Left ventricle myocardium inferior (tissue), 1 donor: Measurements from ENCODE around the gene THRSP. TPM values are rescaled to one million over a fixed set of nuclear protein-coding genes. Genes with fewer than 3 reads are reported as not detected.
A peak's percentile ranks its signal among the peaks of the same experiment; 100 is the strongest.

Experiments used
- DNase-seq: peaks from one replicate; pipeline ENCODE4 v3.0.0-alpha.2; 2020
- H3K27ac ChIP-seq: fragments of 200-600 bp; replicated peaks from 2 replicates; pipeline ENCODE4 v1.8.0; 2021
- H3K27me3 ChIP-seq: fragments of 200-600 bp; 2 replicates; pipeline ENCODE4 v1.8.0; 2021; ENCODE audit warnings: low read depth
- H3K36me3 ChIP-seq: fragments of 200-600 bp; 2 replicates; pipeline ENCODE4 v1.8.0; 2021
- H3K4me1 ChIP-seq: fragments of 200-600 bp; 2 replicates; pipeline ENCODE4 v1.8.0; 2021
- H3K4me3 ChIP-seq: fragments of 200-600 bp; 2 replicates; pipeline ENCODE4 v1.8.0; 2021; ENCODE audit warnings: mild to moderate bottlenecking, moderate library complexity
- H3K9me3 ChIP-seq: fragments of 200-600 bp; replicated peaks from 2 replicates; pipeline ENCODE4 v1.8.0; 2021
- intact Hi-C: fragments of 100-400 bp; cut with micrococcal nuclease; formaldehyde crosslinking; loops from one replicate; pipeline ENCODE4 v1.11.0; 2022
- total RNA-seq: library from RNA; stranded (reverse); fragmentation: NEBNext Ultra II Directional; extraction: Animal tissue kit (Norgen Biotek cat#: 25700); gene quantifications from one replicate; pipeline ENCODE4 v1.2.1, GENCODE V29; 2021
- TF ChIP-seq, protein P1 (sequence below): fragments of 200-600 bp; IDR thresholded peaks from 2 replicates; pipeline ENCODE4 v1.8.0; 2021; ENCODE audit warnings: antibody characterized with exemption, mild to moderate bottlenecking, borderline replicate concordance
- donor health status: DM: no; HTN: yes; CAD: no; lungs with severe emphysema.

THRSP gene
- total RNA-seq, 1 donor from 2014 or later, result 0.25 TPM

- peaks cover 61% of the 10 kb centered on the region for H3K4me1 ChIP-seq
- TF ChIP-seq, protein P1, sequence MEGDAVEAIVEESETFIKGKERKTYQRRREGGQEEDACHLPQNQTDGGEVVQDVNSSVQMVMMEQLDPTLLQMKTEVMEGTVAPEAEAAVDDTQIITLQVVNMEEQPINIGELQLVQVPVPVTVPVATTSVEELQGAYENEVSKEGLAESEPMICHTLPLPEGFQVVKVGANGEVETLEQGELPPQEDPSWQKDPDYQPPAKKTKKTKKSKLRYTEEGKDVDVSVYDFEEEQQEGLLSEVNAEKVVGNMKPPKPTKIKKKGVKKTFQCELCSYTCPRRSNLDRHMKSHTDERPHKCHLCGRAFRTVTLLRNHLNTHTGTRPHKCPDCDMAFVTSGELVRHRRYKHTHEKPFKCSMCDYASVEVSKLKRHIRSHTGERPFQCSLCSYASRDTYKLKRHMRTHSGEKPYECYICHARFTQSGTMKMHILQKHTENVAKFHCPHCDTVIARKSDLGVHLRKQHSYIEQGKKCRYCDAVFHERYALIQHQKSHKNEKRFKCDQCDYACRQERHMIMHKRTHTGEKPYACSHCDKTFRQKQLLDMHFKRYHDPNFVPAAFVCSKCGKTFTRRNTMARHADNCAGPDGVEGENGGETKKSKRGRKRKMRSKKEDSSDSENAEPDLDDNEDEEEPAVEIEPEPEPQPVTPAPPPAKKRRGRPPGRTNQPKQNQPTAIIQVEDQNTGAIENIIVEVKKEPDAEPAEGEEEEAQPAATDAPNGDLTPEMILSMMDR, result no peak
- H3K36me3 ChIP-seq, result no peaks in the 10 kb centered on the region
- H3K27ac ChIP-seq, result peak overlapping the region; percentile 93
- no peaks in the 10 kb centered on the region for H3K27me3 ChIP-seq
- DNase-seq, result no peak
- intact Hi-C loops, result no loop called here
- H3K9me3 ChIP-seq, result no peaks in the 10 kb centered on the region
- peak overlapping the region; percentile 100 for H3K4me3 ChIP-seq
Measured at GRCh38 chr11:78078218-78079167, 14.8 kb downstream of the THRSP start.

GRCh38 chr11:78079232-78080083, 15.8 kb downstream of the THRSP start, which contains the start of gene NDUFC2:
Gene NDUFC2, minus strand, starts transcription at chr11:78079862. Its CDS starts 118 bp downstream, at chr11:78079744.
- Histone ChIP-seq H3K27ac (peak within 1 kb of the TSS; percentile 93), H3K36me3 (no peaks in the 10 kb centered on the region)
- intact Hi-C loops, result no loop called here

DNA sequence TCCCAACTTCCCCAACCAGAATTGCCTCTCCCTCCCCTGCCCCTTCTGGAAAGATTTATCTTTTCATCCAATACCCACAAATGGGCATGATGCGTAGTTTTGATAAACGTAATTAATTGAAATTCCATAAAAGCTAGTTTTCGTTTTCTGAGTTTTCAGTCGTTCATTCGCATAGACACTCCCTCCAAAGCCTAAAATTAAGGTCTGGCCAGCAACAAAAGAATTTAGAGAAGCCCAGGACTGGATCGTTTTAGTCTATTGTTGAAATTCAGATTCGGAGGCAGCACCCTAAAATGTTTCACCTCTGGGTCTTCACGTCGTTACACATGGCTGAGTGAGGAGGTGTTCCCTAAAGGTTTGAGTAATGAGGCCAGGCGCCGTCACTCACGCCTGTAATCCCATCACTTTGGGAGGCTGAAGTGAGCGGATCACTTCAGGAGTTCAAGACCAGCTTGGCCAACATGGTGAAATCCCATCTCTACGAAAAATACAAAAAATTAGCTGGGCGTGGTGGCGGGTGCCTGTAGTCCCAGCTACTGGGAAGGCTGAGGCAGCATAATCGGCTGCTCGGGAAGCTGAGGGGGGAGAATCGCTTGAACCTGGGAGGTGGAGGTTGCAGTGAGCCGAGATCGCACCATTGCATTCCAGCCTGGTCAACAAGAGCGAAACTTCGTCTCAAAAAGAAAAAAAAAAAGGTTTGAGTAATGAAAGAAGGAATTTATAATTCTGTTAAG, 16.6 kb downstream of the THRSP start:
- Histone ChIP-seq H3K4me3 (peak overlapping the region; percentile 100), H3K9me3 (no peaks in the 10 kb centered on the region), H3K36me3 (no peaks in the 10 kb centered on the region), H3K4me1 (peaks cover 54% of the 10 kb centered on the region), H3K27me3 (no peaks in the 10 kb centered on the region), H3K27ac (peak overlapping the region; percentile 93)
- TF ChIP-seq, protein P1, result no peak
- DNase-seq, result no peak
- intact Hi-C loops, result no loop called here

More at GRCh38 chr11:78079232-78080083, 15.8 kb downstream of the THRSP start, which contains the start of gene NDUFC2:
- peak within 1 kb of the TSS; percentile 100 for H3K4me3 ChIP-seq
- DNase-seq, result peak; percentile 82
- H3K27me3 ChIP-seq, result no peaks in the 10 kb centered on the region
- TF ChIP-seq, protein P1, result no peak
- peaks cover 61% of the 10 kb centered on the region for H3K4me1 ChIP-seq
- no peaks in the 10 kb centered on the region for H3K9me3 ChIP-seq

DNA sequence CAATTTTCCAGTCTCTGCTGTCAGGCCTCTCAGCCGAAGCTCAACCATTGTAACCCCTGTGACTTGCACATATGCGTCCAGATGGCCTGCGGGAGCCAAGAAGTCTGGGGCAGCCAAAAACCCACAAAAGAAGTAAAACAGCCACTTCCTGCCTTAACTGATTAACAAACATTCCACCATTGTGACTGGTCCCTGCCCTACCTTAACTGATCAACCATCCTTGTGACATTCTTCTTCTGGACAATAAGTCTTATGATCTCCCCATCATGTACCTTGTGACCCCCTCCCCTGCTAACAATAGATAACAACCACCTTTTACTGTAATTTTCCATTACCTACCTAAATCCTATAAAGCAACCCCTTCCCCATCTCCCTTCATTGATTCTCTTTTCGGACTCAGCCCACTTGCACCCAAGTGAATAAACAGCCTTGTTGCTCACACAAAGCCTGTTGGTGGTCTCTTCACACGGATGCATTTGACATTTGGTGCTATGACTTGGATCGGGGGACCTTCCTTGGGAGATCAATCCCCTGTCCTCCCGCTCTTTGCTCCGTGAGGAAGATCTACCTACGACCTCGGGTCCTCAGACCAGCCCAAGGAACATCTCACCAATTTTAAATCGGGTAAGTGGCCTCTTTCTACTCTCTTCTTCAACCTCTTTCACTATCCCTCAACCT, 17.3 kb downstream of the THRSP start:
- H3K4me1 ChIP-seq, result peaks cover 48% of the 10 kb centered on the region
- H3K9me3 ChIP-seq, result no peaks in the 10 kb centered on the region
- H3K36me3 ChIP-seq, result no peaks in the 10 kb centered on the region
- no peak overlapping the region for H3K27ac ChIP-seq
- intact Hi-C loops, result no loop called here
- TF ChIP-seq, protein P1, result no peak
- no peaks in the 10 kb centered on the region for H3K27me3 ChIP-seq
- peak overlapping the region; percentile 100 for H3K4me3 ChIP-seq
- DNase-seq, result no peak
